DND-41 (cell line): ENCODE data around the gene FRMD8.
A peak's percentile ranks its signal among the peaks of the same experiment; 100 is the strongest.

Source experiments
- ATAC-seq: fragments of 200-7000 bp; cut with Tn5 transposase; 3 replicates; pipeline ENCODE4 v1.9.1; 2021; ENCODE audit warnings: low read depth; ENCODE audit not compliant: insufficient read depth
- DNase-seq: peaks from one replicate; pipeline ENCODE4 v3.0.0-alpha.2; 2020
- H2AFZ ChIP-seq: 2 replicates; pipeline ENCODE4 v1.6.0; 2012; ENCODE audit warnings: low read depth, low read length
- H3K27ac ChIP-seq: 2 replicates; pipeline ENCODE4 v1.5.1; 2012; ENCODE audit warnings: low read length, inconsistent platforms
- H3K27me3 ChIP-seq: fragments of 200-600 bp; sonication (generic); 2 replicates; pipeline ENCODE4 v1.6.0; 2012; ENCODE audit warnings: low read length, mild to moderate bottlenecking, inconsistent platforms; ENCODE audit not compliant: insufficient read depth, poor library complexity
- H3K36me3 ChIP-seq: 2 replicates; pipeline ENCODE4 v1.5.1; 2012; ENCODE audit warnings: low read length, inconsistent platforms; ENCODE audit not compliant: insufficient read depth
- H3K4me1 ChIP-seq: 2 replicates; pipeline ENCODE4 v1.5.1; 2012; ENCODE audit warnings: mild to moderate bottlenecking, low read length; ENCODE audit not compliant: insufficient read depth
- H3K4me2 ChIP-seq: 2 replicates; pipeline ENCODE4 v1.6.0; 2012; ENCODE audit warnings: mild to moderate bottlenecking, moderate library complexity, low read length, inconsistent platforms; ENCODE audit not compliant: insufficient read depth
- H3K4me3 ChIP-seq, 2 experiments: fragments of 200-600 bp in 1 of 2; shearing (Covaris generic) in 1 of 2; 2 replicates each; pipeline ENCODE4 v1.5.1; 2012 to 2016; ENCODE audit warnings: inconsistent platforms in 2 of 2, low read length in 2 of 2, mild to moderate bottlenecking in 2 of 2, low read depth in 1 of 2, moderate library complexity in 1 of 2
- H3K79me2 ChIP-seq: 2 replicates; pipeline ENCODE4 v1.6.0; 2012; ENCODE audit warnings: low read length, inconsistent platforms; ENCODE audit not compliant: insufficient read depth
- H3K9ac ChIP-seq: 2 replicates; pipeline ENCODE4 v1.6.0; 2012; ENCODE audit warnings: low read depth, mild to moderate bottlenecking, inconsistent platforms, low read length, moderate library complexity
- H3K9me3 ChIP-seq: 2 replicates; pipeline ENCODE4 v1.5.1; 2012; ENCODE audit warnings: low read length, moderate library complexity, mild to moderate bottlenecking, inconsistent platforms; ENCODE audit not compliant: insufficient read depth, severe bottlenecking
- H4K20me1 ChIP-seq: 2 replicates; pipeline ENCODE4 v1.6.0; 2012; ENCODE audit warnings: low read length; ENCODE audit not compliant: insufficient read depth
- EZH2 ChIP-seq: IDR thresholded peaks from 3 replicates; pipeline ENCODE4 v1.6.1; 2012; ENCODE audit warnings: borderline replicate concordance, low read depth, mild to moderate bottlenecking, moderate library complexity, low read length, inconsistent platforms; ENCODE audit not compliant: severe bottlenecking
- TF ChIP-seq, protein P1 (sequence below): IDR thresholded peaks from 2 replicates; pipeline ENCODE4 v1.5.1; 2012; ENCODE audit warnings: borderline replicate concordance, low read length, moderate library complexity, mild to moderate bottlenecking; ENCODE audit not compliant: poor library complexity, severe bottlenecking; ENCODE audit errors: extremely low read depth

The FRMD8 gene

DNA sequence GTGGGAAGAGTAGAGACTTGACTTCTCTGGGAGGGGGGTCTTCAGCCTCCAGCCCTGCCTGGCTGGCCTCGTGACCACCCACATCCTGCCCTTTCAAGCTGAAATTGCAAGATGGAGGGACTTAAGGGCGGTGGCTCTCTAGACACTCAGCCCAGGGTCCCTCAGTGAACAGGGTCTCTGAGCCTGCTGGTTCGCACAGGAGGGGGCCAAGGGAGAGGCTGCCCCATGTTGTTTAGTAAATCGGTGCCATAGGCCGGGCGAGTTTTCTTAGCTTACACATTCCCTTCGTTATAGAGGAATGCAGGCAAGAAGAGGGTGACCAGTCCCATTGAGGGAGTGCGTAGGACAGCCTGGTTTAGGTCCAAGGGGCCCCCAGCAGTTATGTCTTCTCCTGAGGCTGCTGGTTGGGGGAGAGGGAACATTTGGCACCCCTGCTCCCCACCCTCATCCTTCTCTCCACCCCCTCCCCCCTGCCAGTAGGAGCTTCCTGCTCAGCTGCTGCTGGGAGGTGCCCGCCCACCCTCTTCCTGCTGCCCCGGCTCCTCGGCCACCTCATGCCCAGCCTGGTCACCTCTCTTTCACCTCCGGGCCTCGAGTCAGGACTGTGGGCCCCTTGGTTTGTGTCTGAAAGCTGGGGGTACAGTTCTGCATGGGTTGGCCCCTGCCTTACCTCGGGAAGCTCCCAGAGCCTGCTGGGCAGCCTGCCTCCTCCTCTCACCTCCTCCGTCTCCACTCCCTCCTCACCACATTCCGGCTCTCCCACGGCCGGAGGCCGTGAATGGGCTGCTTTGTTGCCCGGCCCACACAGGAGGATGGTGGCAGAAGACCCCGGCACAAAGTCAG lies 3.9 kb downstream of the FRMD8 start:
- Histone ChIP-seq H3K4me3 (no peak overlapping the region), H3K4me1 (peaks cover 43% of the 10 kb centered on the region), H3K36me3 (peaks cover 61% of the 10 kb centered on the region)

DNA sequence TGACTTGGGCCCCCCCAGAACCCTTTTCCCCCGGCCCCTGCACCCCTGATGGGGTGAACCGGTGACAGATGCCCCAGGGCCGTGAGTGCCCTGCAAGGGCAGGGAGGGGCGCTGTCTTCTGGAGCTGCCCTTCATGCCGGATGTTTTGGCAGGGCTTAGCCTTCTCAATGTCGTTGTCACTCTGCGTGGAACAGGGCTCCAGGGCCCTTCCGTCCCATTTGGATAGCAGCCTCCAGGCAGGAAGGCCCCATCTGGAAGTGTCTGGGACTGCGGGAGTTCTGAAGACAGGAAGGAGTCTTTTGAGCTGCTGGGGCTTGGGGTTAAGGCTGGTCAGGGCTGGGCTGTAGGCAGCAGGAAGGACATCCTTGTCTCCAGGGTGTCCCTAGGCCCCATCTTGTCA lies 4.6 kb downstream of the FRMD8 start:
- Histone ChIP-seq H4K20me1 (peaks cover 26% of the 10 kb centered on the region), H3K9me3 (no peaks in the 10 kb centered on the region), H3K36me3 (peaks cover 68% of the 10 kb centered on the region), H3K79me2 (peaks cover 74% of the 10 kb centered on the region), H3K4me2 (no peak overlapping the region), H3K9ac (no peak overlapping the region), H3K27me3 (no peaks in the 10 kb centered on the region), H3K4me1 (peaks cover 38% of the 10 kb centered on the region), H3K27ac (0 out of 2 replicates have a peak overlapping the region, but pooled peaks have one; percentile 31), H3K4me3 (no peak overlapping the region), H2AFZ (no peak overlapping the region)
- DNase-seq = no peak
- no peak for ATAC-seq
- TF ChIP-seq, protein P1, sequence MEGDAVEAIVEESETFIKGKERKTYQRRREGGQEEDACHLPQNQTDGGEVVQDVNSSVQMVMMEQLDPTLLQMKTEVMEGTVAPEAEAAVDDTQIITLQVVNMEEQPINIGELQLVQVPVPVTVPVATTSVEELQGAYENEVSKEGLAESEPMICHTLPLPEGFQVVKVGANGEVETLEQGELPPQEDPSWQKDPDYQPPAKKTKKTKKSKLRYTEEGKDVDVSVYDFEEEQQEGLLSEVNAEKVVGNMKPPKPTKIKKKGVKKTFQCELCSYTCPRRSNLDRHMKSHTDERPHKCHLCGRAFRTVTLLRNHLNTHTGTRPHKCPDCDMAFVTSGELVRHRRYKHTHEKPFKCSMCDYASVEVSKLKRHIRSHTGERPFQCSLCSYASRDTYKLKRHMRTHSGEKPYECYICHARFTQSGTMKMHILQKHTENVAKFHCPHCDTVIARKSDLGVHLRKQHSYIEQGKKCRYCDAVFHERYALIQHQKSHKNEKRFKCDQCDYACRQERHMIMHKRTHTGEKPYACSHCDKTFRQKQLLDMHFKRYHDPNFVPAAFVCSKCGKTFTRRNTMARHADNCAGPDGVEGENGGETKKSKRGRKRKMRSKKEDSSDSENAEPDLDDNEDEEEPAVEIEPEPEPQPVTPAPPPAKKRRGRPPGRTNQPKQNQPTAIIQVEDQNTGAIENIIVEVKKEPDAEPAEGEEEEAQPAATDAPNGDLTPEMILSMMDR = no peak
- no peak for TF ChIP-seq EZH2

More for the DNA sequence above, 3.9 kb downstream of the FRMD8 start:
- ATAC-seq (no peak), DNase-seq (no peak)
- Histone ChIP-seq H4K20me1 (peaks cover 26% of the 10 kb centered on the region), H3K27ac (peak overlapping the region; percentile 44), H3K79me2 (peaks cover 75% of the 10 kb centered on the region), H3K27me3 (no peaks in the 10 kb centered on the region), H3K4me2 (peak overlapping the region; percentile 91; the same call in 1 of the 2 replicates), H2AFZ (no peak overlapping the region), H3K9ac (no peak overlapping the region), H3K9me3 (no peaks in the 10 kb centered on the region)
- TF ChIP-seq, protein P1 = no peak
- TF ChIP-seq EZH2 = no peak

DNA sequence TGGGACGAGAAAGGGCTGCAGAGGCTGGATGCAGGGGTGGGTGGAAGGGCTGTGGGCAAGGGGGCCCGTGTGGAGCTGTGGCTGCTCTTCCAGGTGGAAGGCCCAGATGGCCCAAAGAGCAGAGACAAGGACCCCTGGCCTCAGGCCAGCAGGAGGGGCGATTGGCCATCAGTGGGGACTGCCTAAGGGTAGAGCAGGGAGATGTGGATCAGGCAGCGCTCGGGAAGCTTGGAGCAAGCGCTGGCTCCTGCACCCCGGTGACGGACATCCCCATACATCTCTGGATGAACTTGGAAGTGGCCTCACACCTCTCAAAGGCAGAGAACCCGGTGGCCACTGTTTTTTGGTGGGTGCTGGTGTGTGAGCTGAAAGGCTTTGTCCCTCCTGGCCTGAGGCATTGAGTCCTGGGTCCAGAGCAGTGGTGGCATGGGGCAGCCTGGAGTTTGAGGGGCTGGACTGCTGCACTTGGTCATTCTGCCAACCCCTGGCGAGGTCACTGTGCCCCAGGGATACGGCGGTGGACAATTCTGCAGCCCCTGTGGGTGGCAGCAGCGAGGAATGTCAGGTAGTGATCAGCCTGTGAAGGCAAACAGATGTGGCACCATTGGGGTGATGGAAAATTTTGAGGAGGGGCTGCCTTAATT lies 5.9 kb downstream of the FRMD8 start:
- Histone ChIP-seq H4K20me1 (peaks cover 26% of the 10 kb centered on the region), H3K9ac (no peak overlapping the region), H3K36me3 (peaks cover 80% of the 10 kb centered on the region), H3K79me2 (peaks cover 62% of the 10 kb centered on the region), H3K4me2 (no peak overlapping the region), H3K4me1 (peaks cover 29% of the 10 kb centered on the region), H3K9me3 (no peaks in the 10 kb centered on the region), H3K27me3 (no peaks in the 10 kb centered on the region), H3K4me3 (no peak overlapping the region), H3K27ac (no peak overlapping the region), H2AFZ (no peak overlapping the region)
- ATAC-seq (no peak), DNase-seq (no peak)
- TF ChIP-seq, protein P1 = no peak
- no peak for TF ChIP-seq EZH2
